GM12873 (cell line): ENCODE results near the gene ABHD5.

Experiments
- TF ChIP-seq, protein P1 (sequence below): IDR thresholded peaks from 2 replicates; pipeline ENCODE4 v1.5.1; 2012; ENCODE audit warnings: low read depth, mild to moderate bottlenecking, moderate library complexity, low read length, control low read depth; ENCODE audit not compliant: insufficient read depth; ENCODE audit errors: missing control alignments

ABHD5 gene

DNA sequence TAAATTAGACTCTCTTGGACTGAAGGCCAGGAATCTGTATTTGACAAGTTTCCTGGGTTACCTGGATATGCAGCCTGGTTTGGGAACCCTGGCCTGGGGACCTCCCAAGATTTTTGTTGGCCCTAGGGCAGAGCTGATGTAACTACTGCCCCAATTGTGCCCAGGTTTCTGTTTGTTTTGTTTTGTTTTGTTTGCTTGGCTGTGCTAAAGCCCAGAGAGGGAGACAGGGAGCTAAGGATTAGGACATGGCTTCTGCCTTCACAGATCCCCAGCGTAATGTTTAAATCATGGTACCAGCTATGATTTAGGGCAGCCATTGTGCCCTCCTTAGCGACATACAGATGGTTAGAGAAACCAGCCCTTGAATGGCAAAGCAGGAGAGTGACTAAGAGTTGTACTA, 47.6 kb downstream of the ABHD5 start:
- TF ChIP-seq, protein P1, sequence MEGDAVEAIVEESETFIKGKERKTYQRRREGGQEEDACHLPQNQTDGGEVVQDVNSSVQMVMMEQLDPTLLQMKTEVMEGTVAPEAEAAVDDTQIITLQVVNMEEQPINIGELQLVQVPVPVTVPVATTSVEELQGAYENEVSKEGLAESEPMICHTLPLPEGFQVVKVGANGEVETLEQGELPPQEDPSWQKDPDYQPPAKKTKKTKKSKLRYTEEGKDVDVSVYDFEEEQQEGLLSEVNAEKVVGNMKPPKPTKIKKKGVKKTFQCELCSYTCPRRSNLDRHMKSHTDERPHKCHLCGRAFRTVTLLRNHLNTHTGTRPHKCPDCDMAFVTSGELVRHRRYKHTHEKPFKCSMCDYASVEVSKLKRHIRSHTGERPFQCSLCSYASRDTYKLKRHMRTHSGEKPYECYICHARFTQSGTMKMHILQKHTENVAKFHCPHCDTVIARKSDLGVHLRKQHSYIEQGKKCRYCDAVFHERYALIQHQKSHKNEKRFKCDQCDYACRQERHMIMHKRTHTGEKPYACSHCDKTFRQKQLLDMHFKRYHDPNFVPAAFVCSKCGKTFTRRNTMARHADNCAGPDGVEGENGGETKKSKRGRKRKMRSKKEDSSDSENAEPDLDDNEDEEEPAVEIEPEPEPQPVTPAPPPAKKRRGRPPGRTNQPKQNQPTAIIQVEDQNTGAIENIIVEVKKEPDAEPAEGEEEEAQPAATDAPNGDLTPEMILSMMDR = no peak

DNA sequence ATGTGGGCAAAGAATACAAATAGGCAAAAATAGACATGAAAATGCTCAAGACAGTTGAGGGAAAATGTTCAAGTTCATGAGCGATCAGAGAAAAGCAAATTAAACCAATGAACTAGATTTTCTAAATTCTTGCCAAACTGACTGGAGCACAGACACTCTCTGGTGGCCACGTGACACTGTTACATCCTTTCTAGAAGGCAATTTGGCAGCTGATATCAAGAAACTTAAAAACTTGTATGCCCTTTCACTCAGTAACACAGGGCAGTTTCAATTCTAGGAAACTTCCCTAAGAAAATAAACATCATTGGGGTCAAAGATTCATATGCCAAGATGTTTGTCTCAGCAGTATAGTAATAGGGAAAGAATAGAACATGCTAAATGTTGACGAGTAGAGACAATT, 52.2 kb downstream of the ABHD5 start:
- TF ChIP-seq, protein P1 = no peak

- TF ChIP-seq, protein P1 = no peak
Measured at GRCh38 chr3:43747641-43748040, 56.9 kb downstream of the ABHD5 start.

DNA sequence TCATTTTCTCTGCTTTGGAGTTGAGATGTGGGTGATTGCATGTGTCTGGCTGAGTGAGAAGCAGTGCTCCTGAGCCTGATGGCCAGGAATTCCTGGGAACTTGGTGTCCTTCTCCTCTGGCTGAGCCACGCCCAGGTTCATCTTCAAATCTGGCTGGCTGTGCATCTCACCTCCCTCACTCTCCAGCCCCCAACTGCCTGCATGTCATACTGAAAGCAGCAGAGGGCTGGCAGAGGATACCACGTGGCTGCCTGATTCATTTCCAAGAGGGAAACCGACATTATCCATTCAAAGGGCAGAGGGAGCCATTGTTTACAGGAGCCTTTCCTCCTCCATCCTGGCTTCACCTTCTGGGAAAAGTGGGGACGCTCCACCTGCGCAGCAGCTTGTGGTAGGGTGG, 57.4 kb downstream of the ABHD5 start:
- TF ChIP-seq, protein P1 = no peak

- TF ChIP-seq, protein P1 = no peak
Measured at GRCh38 chr3:43748645-43749044, 57.9 kb downstream of the ABHD5 start.

DNA sequence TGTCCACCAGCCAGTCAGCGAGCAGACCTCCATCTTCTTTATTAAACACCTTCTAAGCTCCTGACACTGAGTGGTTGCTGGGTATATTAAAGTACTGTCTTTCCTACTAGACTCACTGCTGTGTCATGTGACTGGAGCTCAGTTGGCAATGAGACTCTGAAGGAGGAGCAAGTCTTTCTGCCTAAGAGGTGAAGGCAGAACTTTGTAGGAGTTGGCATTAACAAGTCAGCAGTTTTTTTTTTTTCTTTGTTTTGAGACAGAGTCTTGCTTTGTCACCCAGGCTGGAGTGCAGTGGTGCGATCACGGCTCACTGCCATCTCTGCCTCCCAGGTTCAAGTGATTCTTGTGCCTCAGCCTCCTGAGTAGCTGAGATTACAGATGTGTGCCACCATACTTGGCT, 62.2 kb downstream of the ABHD5 start:
- TF ChIP-seq, protein P1 = no peak

- TF ChIP-seq, protein P1 = no peak
Measured at GRCh38 chr3:43753741-43754715, 63.3 kb downstream of the ABHD5 start.
